GM12878 (cell line): ENCODE data around the gene RNF223. TPM values are rescaled to one million over a fixed set of nuclear protein-coding genes. Genes with fewer than 3 reads are reported as not detected.

ENCODE experiments used
- ATAC-seq: fragments of 200-7000 bp; cut with Tn5 transposase; 3 replicates; pipeline ENCODE4 v1.9.1; 2020; ENCODE audit warnings: mild to moderate bottlenecking, moderate library complexity
- BruUV-seq: library from RNA; stranded (reverse); fragments of 400-500 nt; replicated peaks from 2 replicates; lab custom pipeline; 2021; lab: Mats Ljungman, UMichigan
- CTCF ChIA-PET: fragments of 300-600 bp; sonication (Branson Sonifier 250); formaldehyde crosslinking; extraction: SDS; loops from one replicate; lab custom pipeline; 2021; ENCODE audit warnings: inconsistent platforms; lab: Yijun Ruan, JAX
- POLR2A ChIA-PET: fragments of 350-600 bp; formaldehyde crosslinking; extraction: SDS; loops from one replicate; lab custom pipeline; 2021; ENCODE audit warnings: inconsistent platforms; lab: Charles Lee
- RAD21 ChIA-PET: fragments of 300-600 bp; sonication (Branson Sonifier 250); formaldehyde crosslinking; loops from one replicate; lab custom pipeline; 2023; ENCODE audit warnings: antibody characterized with exemption; ENCODE audit not compliant: unreplicated experiment; lab: Charles Lee
- SMC1A ChIA-PET: fragments of 300-600 bp; sonication (Branson Sonifier 250); formaldehyde crosslinking; loops from one replicate; lab custom pipeline; 2023; ENCODE audit not compliant: unreplicated experiment, uncharacterized antibody; lab: Charles Lee
- DNase-seq: peaks from one replicate; pipeline ENCODE4 v3.0.0-alpha.2; 2011; ENCODE audit warnings: low read depth, low spot score
- FAIRE-seq: peaks from 3 replicates; lab custom pipeline; 2011; peaks lifted over from hg19 to GRCh38; lab: Jason Lieb, UNC
- H2AFZ ChIP-seq: 2 replicates; pipeline ENCODE4 v1.6.0; 2011; ENCODE audit warnings: low read depth, low read length, control low read depth; ENCODE audit not compliant: control insufficient read depth
- H3K27ac ChIP-seq: 2 replicates; pipeline ENCODE4 v1.5.1; 2011; ENCODE audit warnings: control low read depth; ENCODE audit not compliant: control insufficient read depth, insufficient read depth
- H3K27me3 ChIP-seq, 2 experiments: replicated peaks in 1 of 2; 2 replicates each; pipeline versions ENCODE4 v1.6.0 to v1.6.1; 2011; ENCODE audit warnings: low read length in 1 of 2; ENCODE audit not compliant: control insufficient read depth in 2 of 2, insufficient read depth in 2 of 2
- H3K36me3 ChIP-seq, 2 experiments: 2 replicates each; pipeline ENCODE4 v1.5.1; 2011; ENCODE audit warnings: low read length in 1 of 2; ENCODE audit not compliant: control insufficient read depth in 2 of 2, insufficient read depth in 2 of 2
- H3K4me1 ChIP-seq: 2 replicates; pipeline ENCODE4 v1.6.1; 2011; ENCODE audit warnings: mild to moderate bottlenecking, low read length, moderate library complexity, mixed read lengths; ENCODE audit not compliant: control insufficient read depth, insufficient read depth
- H3K4me2 ChIP-seq: 2 replicates; pipeline ENCODE4 v1.6.0; 2011; ENCODE audit warnings: control low read depth; ENCODE audit not compliant: control insufficient read depth, insufficient read depth
- H3K4me3 ChIP-seq: fragments of 200-600 bp; sonication (generic); 2 replicates; pipeline ENCODE4 v1.5.1; 2016
- H3K79me2 ChIP-seq: 2 replicates; pipeline ENCODE4 v1.6.0; 2011; ENCODE audit warnings: low read length; ENCODE audit not compliant: control insufficient read depth, insufficient read depth
- H3K9ac ChIP-seq: 2 replicates; pipeline ENCODE4 v1.8.0; 2011; ENCODE audit warnings: low read length, control low read depth, mixed read lengths; ENCODE audit not compliant: control insufficient read depth, insufficient read depth
- H3K9me3 ChIP-seq: replicated peaks from 3 replicates; pipeline ENCODE4 v1.5.1; 2011; ENCODE audit warnings: mild to moderate bottlenecking, low read length; ENCODE audit not compliant: control insufficient read depth, insufficient read depth
- H4K20me1 ChIP-seq: 2 replicates; pipeline ENCODE4 v1.6.0; 2011; ENCODE audit not compliant: control insufficient read depth, insufficient read depth
- ATF7 ChIP-seq: fragments of 450-650 bp; IDR thresholded peaks from 2 replicates; pipeline ENCODE4 v1.6.1; 2016; ENCODE audit warnings: low read depth, mild to moderate bottlenecking
- BACH1 ChIP-seq: fragments of 450-650 bp; IDR thresholded peaks from 2 replicates; pipeline ENCODE4 v1.6.1; 2017; ENCODE audit warnings: mild to moderate bottlenecking, borderline replicate concordance
- BCL11A ChIP-seq: IDR thresholded peaks from 2 replicates; pipeline ENCODE4 v1.6.1; 2011; ENCODE audit warnings: low read depth, low read length
- CBX5 ChIP-seq: sonication (generic); IDR thresholded peaks from 2 replicates; pipeline ENCODE4 v1.6.1; 2016; ENCODE audit warnings: low read depth, moderate library complexity, mild to moderate bottlenecking, inconsistent platforms
- CTCF ChIP-seq, 3 experiments: IDR thresholded peaks in 2 of 3; conservative IDR thresholded peaks in 1 of 3; 2 replicates each; pipeline ENCODE4 v1.5.1; 2011; ENCODE audit warnings: low read depth in 3 of 3, low read length in 3 of 3, mild to moderate bottlenecking in 3 of 3, control low read depth in 2 of 3, moderate library complexity in 2 of 3, inconsistent platforms in 1 of 3, mixed read lengths in 1 of 3; ENCODE audit not compliant: control insufficient read depth in 2 of 3, insufficient read depth in 1 of 3; ENCODE audit errors: extremely low read depth in 1 of 3
- ELK1 ChIP-seq: IDR thresholded peaks from 2 replicates; pipeline ENCODE4 v1.6.1; 2012; ENCODE audit warnings: low read depth, low read length, improper control_type of control experiment
- FOS ChIP-seq: IDR thresholded peaks from 3 replicates; pipeline ENCODE4 v1.6.1; 2011; ENCODE audit warnings: borderline replicate concordance; ENCODE audit not compliant: insufficient read length; ENCODE audit errors: extremely low read depth
- FOXM1 ChIP-seq: IDR thresholded peaks from 2 replicates; pipeline ENCODE4 v1.6.1; 2012; ENCODE audit warnings: low read depth, mild to moderate bottlenecking, inconsistent platforms, low read length, moderate library complexity
- IKZF2 ChIP-seq, 2 experiments: fragments of 450-650 bp; IDR thresholded peaks; 2 replicates each; pipeline ENCODE4 v1.6.1; 2017; ENCODE audit warnings: mild to moderate bottlenecking in 2 of 2, moderate library complexity in 2 of 2
- KDM1A ChIP-seq: fragments of 200-600 bp; sonication (generic); IDR thresholded peaks from 2 replicates; pipeline ENCODE4 v1.6.1; 2016; ENCODE audit warnings: borderline replicate concordance
- LARP7 ChIP-seq: fragments of 450-650 bp; IDR thresholded peaks from 2 replicates; pipeline ENCODE4 v1.6.1; 2017; ENCODE audit warnings: mild to moderate bottlenecking
- NFXL1 ChIP-seq: fragments of 450-650 bp; IDR thresholded peaks from 2 replicates; pipeline ENCODE4 v1.6.1; 2017; ENCODE audit warnings: antibody characterized with exemption, mild to moderate bottlenecking, borderline replicate concordance
- NFYB ChIP-seq: IDR thresholded peaks from 2 replicates; pipeline ENCODE4 v1.6.1; 2011; ENCODE audit warnings: low read depth, mild to moderate bottlenecking, low read length, improper control_type of control experiment, moderate library complexity; ENCODE audit not compliant: insufficient read depth
- POU2F2 ChIP-seq: IDR thresholded peaks from 3 replicates; pipeline ENCODE4 v1.6.1; 2011; ENCODE audit warnings: low read depth, mild to moderate bottlenecking, low read length, borderline replicate concordance
- TCF7 ChIP-seq: IDR thresholded peaks from 2 replicates; pipeline ENCODE4 v1.6.1; 2014; ENCODE audit warnings: antibody characterized with exemption, borderline replicate concordance
- YY1 ChIP-seq: IDR thresholded peaks from 2 replicates; pipeline ENCODE4 v1.6.1; 2011; ENCODE audit warnings: low read depth, mild to moderate bottlenecking, low read length
- ZNF622 ChIP-seq: fragments of 450-650 bp; IDR thresholded peaks from 2 replicates; pipeline ENCODE4 v1.6.1; 2017; ENCODE audit warnings: mild to moderate bottlenecking, inconsistent platforms
- WGBS: methylation state at CpG from one replicate; pipeline ENCODE4 v1.1.6; 2016; ENCODE audit warnings: low lambda C conversion rate; ENCODE audit not compliant: insufficient replicate concordance, insufficient coverage; ENCODE audit errors: missing lambda C conversion rate; 5-methylcytosine and 5-hydroxymethylcytosine counted together
- in situ Hi-C: fragments of 300-500 bp; cut with MboI; formaldehyde crosslinking; loops from 9 replicates; pipeline ENCODE4 v1.14.3; 2018; ENCODE audit warnings: mixed read lengths
- intact Hi-C: fragments of 100-400 bp; cut with micrococcal nuclease; formaldehyde crosslinking; loops from one replicate; pipeline ENCODE4 v1.14.2; 2022; ENCODE audit not compliant: unreplicated experiment
- polyA plus RNA-seq, 11 experiments: library from polyadenylated mRNA; depleted of rRNA in 4 of 11; unstranded in 6 of 11; stranded (reverse) in 5 of 11; fragments of >200 nt; fragmentation: Nextera tagmentation in 4 of 11; fragmentation: Illumina TruSeq in 1 of 11; extraction: Ambion mirVana in 4 of 11; extraction: Trizol in 1 of 11; gene quantifications; 1 replicate in 1 of 11; 2 replicates in 10 of 11; pipeline versions ENCODE4 v1.2.1 to v1.2.3, GENCODE V29; 2011 to 2016; ENCODE audit warnings: inconsistent platforms in 2 of 11, missing spikeins in 2 of 11, low read depth in 1 of 11
- total RNA-seq, 4 experiments: library from RNA; depleted of rRNA in 3 of 4; stranded (reverse); fragments of >200 nt in 3 of 4; fragmentation: Illumina TruSeq in 1 of 4; extraction: Trizol in 1 of 4; gene quantifications; 2 replicates each; pipeline versions ENCODE4 v1.2.1 to v1.2.3, GENCODE V29; 2013 to 2021
- TF ChIP-seq, protein P1 (sequence below): fragments of 150-350 bp; IDR thresholded peaks from 2 replicates; pipeline ENCODE4 v1.6.1; 2014; ENCODE audit warnings: mild to moderate bottlenecking, low read depth, low read length

The RNF223 gene
- total and polyA plus RNA-seq, 10 of the 15 experiments (the other 5 are each of a cell fraction or from before 2014, with no cell fraction given) = 0.06 TPM; not detected in 9

DNA sequence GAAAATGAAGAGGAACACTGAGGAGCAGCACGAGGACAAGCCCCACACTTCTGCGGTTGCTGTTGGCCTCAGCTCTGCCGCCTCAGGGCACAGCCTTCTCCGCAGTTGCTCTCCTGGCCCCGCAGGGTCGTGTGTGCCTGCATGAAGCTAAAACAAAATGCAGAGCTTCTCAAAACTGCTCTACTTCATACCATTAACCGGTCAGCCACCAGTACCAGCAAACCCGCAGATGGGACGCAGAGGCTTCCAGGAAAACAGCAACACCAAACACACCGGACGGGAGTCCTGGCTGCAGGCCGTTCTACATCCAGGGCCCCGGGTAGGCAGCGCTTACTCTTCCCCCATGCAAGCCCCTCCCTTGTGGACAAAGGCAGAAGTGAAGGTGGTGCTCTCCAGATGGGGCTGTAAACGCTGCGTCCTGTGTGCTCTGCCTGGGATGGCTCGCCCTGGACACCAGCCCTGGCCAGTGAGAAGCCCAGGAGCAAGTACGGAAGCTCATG is 48.9 kb upstream of the RNF223 start:
- Histone ChIP-seq H3K27me3 (peaks cover 2 to 4% of the 10 kb centered on the region in 2 experiments; a peak in 3 of 4 replicates), H3K36me3 (no peaks in the 10 kb centered on the region), H3K9me3 (no peaks in the 10 kb centered on the region; the same call in 2 of the 3 replicates), H3K79me2 (no peaks in the 10 kb centered on the region), H3K27ac (no peak overlapping the region), H3K9ac (no peak overlapping the region), H3K4me3 (no peak overlapping the region), H4K20me1 (no peaks in the 10 kb centered on the region), H3K4me2 (no peak overlapping the region), H2AFZ (no peak overlapping the region), H3K4me1 (0 out of 2 replicates have a peak, but pooled peaks cover 4% of the 10 kb centered on the region)
- WGBS = 55% methylated on average over 18 of the region's 18 CpGs
- intact Hi-C loops = loop anchor here (1.0 to 5.0 kb wide), 3 partner anchors 109 to 168 kb away; partner anchors contain the start of genes B3GALT6 and SDF4
- SMC1A ChIA-PET = interaction anchor here (0.7 to 3.2 kb wide), 11 partner anchors 14 to 168 kb away, joined by 3 to 36 read pairs (median 5); no protein-coding TSS in a partner anchor
- FAIRE-seq (no peak), DNase-seq (no peak), ATAC-seq (no peak)
- RAD21 ChIA-PET = interaction anchor here (0.7 to 5.6 kb wide), 20 partner anchors 13 to 182 kb away, joined by 3 to 92 read pairs (median 5); partner anchors contain the start of genes SDF4, TNFRSF4 and TTLL10
- in situ Hi-C loops = no loop called here
- no TSS peak for BruUV-seq
- POLR2A ChIA-PET = interaction anchor here (0.6 to 2.2 kb wide), 6 partner anchors 48 to 169 kb away, joined by 3 to 19 read pairs (median 4); no protein-coding TSS in a partner anchor
- TF ChIP-seq ELK1 (no peak), CBX5 (no peak), FOXM1 (no peak), BCL11A (no peak), NFXL1 (no peak), TCF7 (no peak), NFYB (no peak), FOS (no peak), POU2F2 (no peak), ATF7 (no peak), LARP7 (no peak), ZNF622 (no peak), CTCF (IDR thresholded peaks at IDR 0.05 in 2 of 3, conservative IDR thresholded peaks at IDR 0.05 in 1 of 3; ENCODE audit: control insufficient read depth in 2 of 3, extremely low read depth in 1 of 3, insufficient read depth in 1 of 3, low read depth in 3 of 3, low read length in 3 of 3) (no peak), IKZF2 (IDR thresholded peaks at IDR 0.05) (no peak), KDM1A (no peak), YY1 (no peak), BACH1 (no peak)
- TF ChIP-seq, protein P1, sequence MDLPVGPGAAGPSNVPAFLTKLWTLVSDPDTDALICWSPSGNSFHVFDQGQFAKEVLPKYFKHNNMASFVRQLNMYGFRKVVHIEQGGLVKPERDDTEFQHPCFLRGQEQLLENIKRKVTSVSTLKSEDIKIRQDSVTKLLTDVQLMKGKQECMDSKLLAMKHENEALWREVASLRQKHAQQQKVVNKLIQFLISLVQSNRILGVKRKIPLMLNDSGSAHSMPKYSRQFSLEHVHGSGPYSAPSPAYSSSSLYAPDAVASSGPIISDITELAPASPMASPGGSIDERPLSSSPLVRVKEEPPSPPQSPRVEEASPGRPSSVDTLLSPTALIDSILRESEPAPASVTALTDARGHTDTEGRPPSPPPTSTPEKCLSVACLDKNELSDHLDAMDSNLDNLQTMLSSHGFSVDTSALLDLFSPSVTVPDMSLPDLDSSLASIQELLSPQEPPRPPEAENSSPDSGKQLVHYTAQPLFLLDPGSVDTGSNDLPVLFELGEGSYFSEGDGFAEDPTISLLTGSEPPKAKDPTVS = no peak
- CTCF ChIA-PET = interaction anchor here (0.6 to 6.3 kb wide), 27 partner anchors 12 to 182 kb away, joined by 3 to 100 read pairs (median 5); partner anchors contain the start of genes ISG15, SDF4 and TTLL10
